Smooth muscle cell (in vitro differentiated cells): ENCODE measurements around the gene ADAMTS15. TPM values are rescaled to one million over a fixed set of nuclear protein-coding genes. Genes with fewer than 3 reads are reported as not detected.

Experiments
- DNase-seq: peaks from one replicate; lab custom pipeline; 2025; ENCODE audit not compliant: unreplicated experiment; lab: John Stamatoyannopoulos, UW
- H2AFZ ChIP-seq: fragments of 200-600 bp; sonication (generic); 2 replicates; pipeline ENCODE4 v1.6.0; 2016; ENCODE audit warnings: antibody characterized with exemption, low read depth, mild to moderate bottlenecking
- H3F3A ChIP-seq: fragments of 200-600 bp; sonication (generic); 2 replicates; pipeline ENCODE4 v1.6.0; 2017; ENCODE audit warnings: antibody characterized with exemption, low read depth
- H3K27ac ChIP-seq: fragments of 200-600 bp; sonication (generic); 2 replicates; pipeline ENCODE4 v1.5.1; 2016; ENCODE audit warnings: low read depth, mild to moderate bottlenecking
- H3K27me3 ChIP-seq: fragments of 200-600 bp; sonication (generic); 2 replicates; pipeline ENCODE4 v1.6.1; 2016; ENCODE audit warnings: low read depth, mild to moderate bottlenecking
- H3K36me3 ChIP-seq: fragments of 200-600 bp; sonication (generic); 2 replicates; pipeline ENCODE4 v1.5.1; 2016; ENCODE audit warnings: low read depth
- H3K4me1 ChIP-seq: fragments of 200-600 bp; sonication (generic); 2 replicates; pipeline ENCODE4 v1.5.1; 2016; ENCODE audit warnings: low read depth
- H3K4me2 ChIP-seq: fragments of 200-600 bp; sonication (generic); 2 replicates; pipeline ENCODE4 v1.6.0; 2016; ENCODE audit warnings: mild to moderate bottlenecking
- H3K4me3 ChIP-seq: fragments of 200-600 bp; sonication (generic); 2 replicates; pipeline ENCODE4 v1.5.1; 2016; ENCODE audit warnings: mild to moderate bottlenecking
- H3K79me2 ChIP-seq: fragments of 200-600 bp; sonication (generic); 2 replicates; pipeline ENCODE4 v1.6.0; 2016; ENCODE audit warnings: low read depth, mild to moderate bottlenecking
- H3K9ac ChIP-seq: fragments of 200-600 bp; sonication (generic); 2 replicates; pipeline ENCODE4 v1.6.0; 2016; ENCODE audit warnings: low read depth
- H3K9me3 ChIP-seq: fragments of 200-600 bp; sonication (generic); replicated peaks from 2 replicates; pipeline ENCODE4 v1.5.1; 2016; ENCODE audit warnings: low read depth
- H4K20me1 ChIP-seq: fragments of 200-600 bp; sonication (generic); 2 replicates; pipeline ENCODE4 v1.6.0; 2016; ENCODE audit warnings: low read depth
- WGBS: methylation state at CpG from one replicate; pipeline ENCODE4 v1.1.7; 2016; ENCODE audit warnings: low lambda C conversion rate; 5-methylcytosine and 5-hydroxymethylcytosine counted together
- polyA plus RNA-seq: library from polyadenylated mRNA; unstranded; fragments of >200 nt; fragmentation: Nextera tagmentation; extraction: Ambion mirVana; gene quantifications from 2 replicates; pipeline ENCODE4 v1.2.1, GENCODE V29; 2016
- total RNA-seq: library from RNA; depleted of rRNA; stranded (reverse); fragments of >200 nt; gene quantifications from 2 replicates; pipeline ENCODE4 v1.2.3, GENCODE V29; 2014
- TF ChIP-seq, protein P1 (sequence below): fragments of 200-600 bp; sonication (generic); IDR thresholded peaks from 2 replicates; pipeline ENCODE4 v1.5.1; 2017; ENCODE audit warnings: borderline replicate concordance, mild to moderate bottlenecking, antibody characterized with exemption; ENCODE audit not compliant: insufficient read depth, poor library complexity, severe bottlenecking

Gene ADAMTS15
- total and polyA plus RNA-seq, 2 experiments from 2014 or later: 1.4 to 3.4 TPM

- Histone ChIP-seq H3K4me1 (no peaks in the 10 kb centered on the region), H4K20me1 (no peaks in the 10 kb centered on the region), H3K27ac (no peak overlapping the region), H3K9me3 (no peaks in the 10 kb centered on the region), H3K36me3 (no peaks in the 10 kb centered on the region), H3K4me2 (no peak overlapping the region), H3F3A (peaks cover 9% of the 10 kb centered on the region), H3K27me3 (peaks cover 33% of the 10 kb centered on the region), H3K9ac (no peak overlapping the region), H3K4me3 (no peak overlapping the region), H2AFZ (no peak overlapping the region), H3K79me2 (no peaks in the 10 kb centered on the region)
- DNase-seq: no peak
- TF ChIP-seq, protein P1, sequence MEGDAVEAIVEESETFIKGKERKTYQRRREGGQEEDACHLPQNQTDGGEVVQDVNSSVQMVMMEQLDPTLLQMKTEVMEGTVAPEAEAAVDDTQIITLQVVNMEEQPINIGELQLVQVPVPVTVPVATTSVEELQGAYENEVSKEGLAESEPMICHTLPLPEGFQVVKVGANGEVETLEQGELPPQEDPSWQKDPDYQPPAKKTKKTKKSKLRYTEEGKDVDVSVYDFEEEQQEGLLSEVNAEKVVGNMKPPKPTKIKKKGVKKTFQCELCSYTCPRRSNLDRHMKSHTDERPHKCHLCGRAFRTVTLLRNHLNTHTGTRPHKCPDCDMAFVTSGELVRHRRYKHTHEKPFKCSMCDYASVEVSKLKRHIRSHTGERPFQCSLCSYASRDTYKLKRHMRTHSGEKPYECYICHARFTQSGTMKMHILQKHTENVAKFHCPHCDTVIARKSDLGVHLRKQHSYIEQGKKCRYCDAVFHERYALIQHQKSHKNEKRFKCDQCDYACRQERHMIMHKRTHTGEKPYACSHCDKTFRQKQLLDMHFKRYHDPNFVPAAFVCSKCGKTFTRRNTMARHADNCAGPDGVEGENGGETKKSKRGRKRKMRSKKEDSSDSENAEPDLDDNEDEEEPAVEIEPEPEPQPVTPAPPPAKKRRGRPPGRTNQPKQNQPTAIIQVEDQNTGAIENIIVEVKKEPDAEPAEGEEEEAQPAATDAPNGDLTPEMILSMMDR: no peak
- WGBS: 91% methylated on average over 8 of the region's 8 CpGs
Measured at GRCh38 chr11:130408901-130409300, 39.5 kb upstream of the ADAMTS15 start.

DNA sequence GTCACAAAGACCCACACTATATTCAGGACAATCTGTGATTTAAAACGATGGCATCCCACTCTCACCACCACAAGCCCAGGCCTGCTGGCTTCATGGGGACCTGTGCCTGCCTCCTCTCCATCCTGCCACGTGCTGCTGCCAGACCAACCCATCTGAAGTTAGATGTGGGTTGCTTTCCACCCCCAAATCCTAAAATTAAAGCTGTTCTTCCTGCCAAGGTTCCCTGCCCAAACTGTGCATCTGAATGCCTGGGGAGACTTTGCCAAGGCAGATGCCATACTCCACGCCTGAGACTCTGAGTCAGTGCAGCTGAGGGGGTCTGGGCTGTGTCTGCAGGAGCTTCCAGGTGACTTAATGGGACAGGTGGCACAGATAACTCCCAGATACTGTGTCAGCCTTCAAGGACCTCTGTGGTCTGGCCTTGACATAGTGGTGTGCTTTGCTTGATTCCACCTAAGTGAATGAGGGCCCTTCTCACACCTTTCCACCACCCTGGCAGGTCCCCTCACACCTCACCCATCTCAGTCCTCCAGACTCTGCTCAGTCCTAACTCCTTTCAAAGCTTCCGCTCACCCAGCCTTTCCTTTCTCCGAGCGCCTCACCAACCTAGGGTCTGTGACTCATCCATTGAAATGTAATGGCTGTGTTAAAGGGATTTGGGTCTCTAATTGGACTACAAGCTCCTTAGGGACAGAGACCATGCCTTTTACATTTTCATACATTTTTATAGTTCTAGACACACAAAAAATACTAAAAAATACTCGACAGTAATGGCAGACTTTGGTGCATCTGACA lies 38.7 kb upstream of the ADAMTS15 start:
- no peak overlapping the region for H3K4me2 ChIP-seq
- no peak overlapping the region for H3K4me3 ChIP-seq
- H4K20me1 ChIP-seq: no peaks in the 10 kb centered on the region
- H2AFZ ChIP-seq: no peak overlapping the region
- H3K9ac ChIP-seq: no peak overlapping the region
- peaks cover 33% of the 10 kb centered on the region for H3K27me3 ChIP-seq
- H3K27ac ChIP-seq: no peak overlapping the region
- H3F3A ChIP-seq: peaks cover 6% of the 10 kb centered on the region
- TF ChIP-seq, protein P1: no peak
- 56% methylated on average over 7 of the region's 7 CpGs for WGBS
- H3K79me2 ChIP-seq: no peaks in the 10 kb centered on the region
- no peak for DNase-seq
- H3K9me3 ChIP-seq: no peaks in the 10 kb centered on the region
- H3K36me3 ChIP-seq: no peaks in the 10 kb centered on the region
- H3K4me1 ChIP-seq: no peaks in the 10 kb centered on the region

- no peaks in the 10 kb centered on the region for H3K9me3 ChIP-seq
- no peaks in the 10 kb centered on the region for H4K20me1 ChIP-seq
- peaks cover 38% of the 10 kb centered on the region for H3K27me3 ChIP-seq
- H3K4me1 ChIP-seq: no peaks in the 10 kb centered on the region
- peaks cover 6% of the 10 kb centered on the region for H3F3A ChIP-seq
- TF ChIP-seq, protein P1: no peak
- H2AFZ ChIP-seq: no peak overlapping the region
- H3K27ac ChIP-seq: no peak overlapping the region
- WGBS: 86% methylated on average over 11 of the region's 11 CpGs
- no peak overlapping the region for H3K4me3 ChIP-seq
- no peaks in the 10 kb centered on the region for H3K79me2 ChIP-seq
- H3K36me3 ChIP-seq: no peaks in the 10 kb centered on the region
- H3K4me2 ChIP-seq: no peak overlapping the region
- DNase-seq: no peak
- no peak overlapping the region for H3K9ac ChIP-seq
Measured at GRCh38 chr11:130411223-130411622, 37.2 kb upstream of the ADAMTS15 start.
